AG09319 (cell line): Measurements from ENCODE around the gene LAMC3.

Experiments used
- DNase-seq: peaks from one replicate; pipeline ENCODE4 v3.0.0-alpha.2; 2010; ENCODE audit warnings: low read depth; ENCODE audit errors: extremely low read depth
- TF ChIP-seq, protein P1 (sequence below): IDR thresholded peaks from 2 replicates; pipeline ENCODE4 v1.5.1; 2011; ENCODE audit warnings: low read depth, mild to moderate bottlenecking, inconsistent platforms, low read length, moderate library complexity

Gene LAMC3

DNA sequence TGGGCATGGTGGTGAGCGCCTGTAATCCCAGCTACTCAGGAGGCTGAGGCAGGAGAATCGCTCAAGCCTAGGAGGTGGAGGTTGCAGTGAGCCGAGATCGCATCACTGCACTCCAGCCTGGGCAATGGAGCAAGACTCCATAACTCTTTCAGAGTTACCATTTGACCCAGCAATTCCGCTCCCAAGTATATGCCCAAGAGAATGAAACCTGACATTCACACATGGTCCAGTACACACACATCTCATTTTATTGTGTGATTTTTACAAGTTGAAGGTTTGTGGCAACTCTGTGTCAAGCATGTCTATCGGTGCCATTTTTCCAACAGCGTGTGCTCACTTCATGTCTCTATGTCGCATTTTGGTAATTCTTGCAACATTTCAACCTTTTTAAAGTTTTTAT lies 45.1 kb upstream of the LAMC3 start:
- no peak for DNase-seq
- TF ChIP-seq, protein P1, sequence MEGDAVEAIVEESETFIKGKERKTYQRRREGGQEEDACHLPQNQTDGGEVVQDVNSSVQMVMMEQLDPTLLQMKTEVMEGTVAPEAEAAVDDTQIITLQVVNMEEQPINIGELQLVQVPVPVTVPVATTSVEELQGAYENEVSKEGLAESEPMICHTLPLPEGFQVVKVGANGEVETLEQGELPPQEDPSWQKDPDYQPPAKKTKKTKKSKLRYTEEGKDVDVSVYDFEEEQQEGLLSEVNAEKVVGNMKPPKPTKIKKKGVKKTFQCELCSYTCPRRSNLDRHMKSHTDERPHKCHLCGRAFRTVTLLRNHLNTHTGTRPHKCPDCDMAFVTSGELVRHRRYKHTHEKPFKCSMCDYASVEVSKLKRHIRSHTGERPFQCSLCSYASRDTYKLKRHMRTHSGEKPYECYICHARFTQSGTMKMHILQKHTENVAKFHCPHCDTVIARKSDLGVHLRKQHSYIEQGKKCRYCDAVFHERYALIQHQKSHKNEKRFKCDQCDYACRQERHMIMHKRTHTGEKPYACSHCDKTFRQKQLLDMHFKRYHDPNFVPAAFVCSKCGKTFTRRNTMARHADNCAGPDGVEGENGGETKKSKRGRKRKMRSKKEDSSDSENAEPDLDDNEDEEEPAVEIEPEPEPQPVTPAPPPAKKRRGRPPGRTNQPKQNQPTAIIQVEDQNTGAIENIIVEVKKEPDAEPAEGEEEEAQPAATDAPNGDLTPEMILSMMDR = no peak

DNA sequence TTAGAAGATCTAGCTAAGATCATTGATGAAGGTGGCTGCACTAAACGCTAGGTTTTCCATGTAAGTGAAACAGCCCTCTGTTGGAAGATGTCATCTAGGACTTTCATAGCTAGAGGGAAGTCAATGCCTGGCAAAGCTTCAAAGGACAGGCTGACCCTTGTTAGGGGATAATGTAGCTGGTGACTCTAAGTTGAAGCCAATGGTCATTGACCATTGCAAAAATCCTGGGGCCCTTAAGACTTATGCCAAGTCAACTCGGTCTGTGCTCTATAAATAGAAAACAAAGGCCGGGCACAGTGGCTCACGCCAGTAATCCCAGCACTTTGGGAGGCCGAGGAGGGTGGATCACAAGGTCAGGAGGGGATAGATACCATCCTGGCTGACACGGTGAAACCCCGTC lies 43.3 kb upstream of the LAMC3 start:
- TF ChIP-seq, protein P1 = no peak
- no peak for DNase-seq

DNA sequence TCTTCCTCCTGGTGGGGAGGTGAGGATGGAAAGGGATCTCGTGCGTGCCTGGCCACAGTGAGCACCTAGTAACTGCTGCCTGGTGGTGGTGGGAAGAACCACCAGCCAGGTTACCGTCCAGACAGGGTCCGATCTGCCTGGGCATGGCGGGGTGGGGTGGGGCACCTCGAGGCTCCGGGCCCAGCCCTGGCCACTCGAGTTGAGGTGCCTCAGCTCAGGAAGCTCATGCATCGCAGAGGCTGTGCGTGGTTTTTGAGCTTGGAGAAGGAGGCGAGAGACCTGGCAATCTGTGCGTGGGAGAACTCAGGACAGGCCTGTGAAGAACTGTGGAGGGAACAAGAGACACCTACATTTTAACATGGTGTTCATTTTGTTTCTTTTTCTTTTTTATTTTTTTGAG lies 38.9 kb upstream of the LAMC3 start:
- TF ChIP-seq, protein P1 = no peak
- DNase-seq = no peak

DNA sequence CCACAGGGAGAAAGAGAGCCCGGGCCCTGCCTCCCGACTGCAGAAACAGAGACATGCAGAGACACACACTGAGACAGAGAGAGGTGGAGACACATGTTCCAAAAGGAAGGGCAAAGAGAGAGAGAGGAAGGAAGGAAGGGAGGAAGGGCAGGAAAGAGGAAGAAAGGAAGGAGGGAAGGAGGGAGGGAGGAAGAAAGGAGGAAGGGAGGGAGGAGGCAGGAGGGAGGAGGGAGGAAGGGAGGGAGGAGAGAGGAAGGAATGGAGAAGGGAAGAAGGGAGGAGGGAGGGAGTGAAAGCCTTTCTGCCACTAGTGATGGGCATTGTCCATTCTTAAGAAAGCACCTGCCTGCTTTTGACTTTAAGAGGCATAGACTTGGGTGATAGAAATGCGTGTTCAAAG lies 38.1 kb upstream of the LAMC3 start:
- DNase-seq = no peak
- TF ChIP-seq, protein P1 = no peak

DNA sequence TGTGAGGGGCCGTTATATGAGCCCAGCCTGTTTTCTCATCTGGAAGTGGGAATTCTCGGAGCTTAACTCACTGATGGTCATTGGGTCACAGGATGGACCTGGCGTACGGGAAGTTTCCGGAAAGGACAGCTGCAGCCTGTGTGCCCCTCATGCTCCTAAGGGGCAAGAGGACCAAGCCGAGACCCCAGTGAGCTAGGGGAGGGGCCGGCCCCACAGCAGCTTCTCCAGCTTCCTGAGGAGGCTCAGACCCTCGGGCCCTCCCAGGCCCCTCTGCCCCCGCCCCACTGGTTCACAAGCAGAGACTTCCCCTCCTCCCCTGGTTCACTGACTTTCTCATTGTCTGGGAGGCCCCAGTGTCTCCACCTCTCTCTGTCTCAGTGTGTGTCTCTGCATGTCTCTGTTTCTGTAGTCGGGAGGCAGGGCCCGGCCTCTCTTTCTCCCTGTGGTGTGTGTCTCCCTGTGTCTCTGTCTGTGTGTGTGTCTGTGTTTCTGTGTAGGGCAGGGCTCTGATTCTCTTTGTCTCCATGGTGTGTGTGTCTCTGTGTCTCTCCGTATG lies 37.6 kb upstream of the LAMC3 start:
- DNase-seq = no peak
- TF ChIP-seq, protein P1 = no peak

DNA sequence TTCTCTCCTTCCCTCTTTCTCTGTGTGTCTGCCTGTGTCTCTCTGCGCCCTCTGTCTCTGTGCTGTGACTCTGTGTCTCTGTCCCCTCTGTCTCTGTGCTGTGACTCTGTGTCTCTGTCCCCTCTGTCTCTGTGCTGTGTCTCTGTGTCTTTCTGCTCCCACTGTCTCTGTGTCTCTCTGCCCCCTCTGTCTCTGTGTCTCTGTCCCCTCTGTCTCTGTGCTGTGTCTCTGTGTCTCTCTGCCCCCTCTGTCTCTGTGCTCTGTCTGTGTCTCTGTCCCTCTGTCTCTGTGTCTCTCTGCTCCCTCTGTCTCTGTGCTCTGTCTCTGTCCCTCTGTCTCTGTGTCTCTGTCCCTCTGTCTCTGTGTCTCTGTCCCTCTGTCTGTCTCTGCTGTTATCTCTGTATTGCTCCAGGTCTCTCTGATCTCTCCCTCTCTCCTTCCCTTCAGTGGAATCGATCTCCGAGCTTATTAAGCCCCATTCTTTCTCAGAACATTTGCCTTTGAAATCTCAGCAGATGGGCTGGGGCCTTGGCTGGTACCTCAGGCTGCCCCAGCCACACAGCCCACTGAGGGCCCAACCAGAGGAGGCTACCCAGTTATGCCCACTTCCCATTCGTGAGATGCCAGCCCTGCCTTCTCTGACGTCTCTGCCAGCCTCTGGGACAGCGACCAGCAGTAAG lies 36.6 kb upstream of the LAMC3 start:
- TF ChIP-seq, protein P1 = no peak
- no peak for DNase-seq

DNA sequence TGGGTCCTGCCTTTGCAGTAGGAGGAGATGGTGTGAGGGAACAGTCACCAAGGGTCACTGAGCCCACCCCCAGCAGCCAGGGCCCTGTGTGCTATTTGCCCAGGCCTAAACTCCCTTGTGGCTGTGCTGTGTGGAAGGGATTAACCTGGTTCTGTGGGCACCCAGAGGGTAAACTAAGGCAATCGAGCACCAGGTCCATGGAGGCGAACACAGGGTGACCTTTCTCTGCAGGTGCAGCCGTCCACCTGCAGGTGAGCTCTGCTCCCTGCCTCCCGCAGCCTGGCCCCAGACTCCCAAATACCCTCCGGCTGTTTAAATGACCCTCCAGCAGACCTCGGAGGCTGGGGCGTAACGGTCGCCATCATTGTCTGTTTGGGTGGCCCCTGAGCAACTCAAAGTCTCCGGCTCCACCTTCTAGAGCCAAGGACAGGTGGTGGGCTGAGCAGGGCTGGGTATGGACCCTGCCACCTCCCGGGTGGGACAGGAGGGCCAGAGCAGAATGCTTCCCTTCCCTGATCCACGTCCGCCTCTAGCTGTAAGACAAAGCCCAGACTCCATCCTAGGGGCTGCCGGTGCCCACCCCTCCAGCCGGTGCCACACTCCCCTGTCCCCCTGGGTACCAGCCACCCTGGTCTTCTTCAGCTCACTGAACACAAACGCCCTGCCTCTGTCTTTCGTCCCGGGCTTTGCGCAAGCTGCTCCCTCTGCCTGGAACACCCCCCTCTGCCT lies 35.9 kb upstream of the LAMC3 start:
- TF ChIP-seq, protein P1 = no peak

More for the DNA sequence above, 35.9 kb upstream of the LAMC3 start:
- no peak for DNase-seq
